GM19043 (cell line): ENCODE results near the gene SCMH1.

Experiments used
- ATAC-seq: cut with Tn5 transposase; IDR thresholded peaks from one replicate; pipeline ENCODE4 v1.9.1; 2021; ENCODE audit warnings: low read depth; ENCODE audit not compliant: unreplicated experiment

The SCMH1 gene

GRCh38 chr1:40982721-40983120 is 259.4 kb downstream of the SCMH1 start:
- no peak for ATAC-seq

- ATAC-seq = no peak
Measured at GRCh38 chr1:40981691-40982448, 260.2 kb downstream of the SCMH1 start.

DNA sequence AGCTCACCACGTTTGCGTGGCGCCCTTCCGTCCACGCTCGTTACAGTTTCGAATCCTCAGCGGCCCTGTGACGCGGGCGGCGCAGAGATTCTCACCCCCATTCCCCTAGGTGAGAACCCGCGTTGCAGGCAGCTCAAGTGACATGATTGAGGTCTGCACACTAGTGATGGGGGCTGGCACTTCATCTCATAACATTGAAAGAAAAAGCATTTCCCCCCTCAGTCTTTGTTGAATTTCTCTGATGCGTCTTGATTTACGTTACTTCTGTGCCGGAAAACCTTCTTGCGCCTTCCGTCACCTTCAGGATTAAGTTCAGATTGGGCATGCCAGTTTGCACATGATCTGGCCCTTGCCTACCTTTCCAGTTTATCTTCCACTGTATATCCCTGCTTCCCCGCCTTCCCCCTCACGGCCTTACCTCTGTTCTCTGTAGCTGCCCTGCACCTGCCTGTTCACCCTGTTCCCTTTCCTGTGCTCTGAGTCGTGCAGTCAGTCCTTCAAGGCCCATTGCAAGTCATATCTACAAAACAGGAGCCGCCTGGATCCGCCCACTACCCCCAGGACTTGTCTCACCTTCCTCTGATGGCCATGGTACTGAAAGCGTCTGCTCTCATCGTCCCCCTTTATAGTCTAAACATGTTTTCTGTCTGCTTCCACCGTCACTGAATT is 261.5 kb downstream of the SCMH1 start:
- ATAC-seq = peak; percentile 7

- peak; percentile 8 for ATAC-seq
Measured at GRCh38 chr1:40980068-40980452, 262.0 kb downstream of the SCMH1 start.

GRCh38 chr1:40979241-40980067 is 262.7 kb downstream of the SCMH1 start, which contains the start of gene CTPS1:
TSS of gene CTPS1 (plus strand) at chr1:40979696. CDS start at chr1:40983291, 3,595 bp downstream.
- ATAC-seq = peak; percentile 86

GRCh38 chr1:40978886-40979240 is 263.2 kb downstream of the SCMH1 start:
- ATAC-seq = no peak

DNA sequence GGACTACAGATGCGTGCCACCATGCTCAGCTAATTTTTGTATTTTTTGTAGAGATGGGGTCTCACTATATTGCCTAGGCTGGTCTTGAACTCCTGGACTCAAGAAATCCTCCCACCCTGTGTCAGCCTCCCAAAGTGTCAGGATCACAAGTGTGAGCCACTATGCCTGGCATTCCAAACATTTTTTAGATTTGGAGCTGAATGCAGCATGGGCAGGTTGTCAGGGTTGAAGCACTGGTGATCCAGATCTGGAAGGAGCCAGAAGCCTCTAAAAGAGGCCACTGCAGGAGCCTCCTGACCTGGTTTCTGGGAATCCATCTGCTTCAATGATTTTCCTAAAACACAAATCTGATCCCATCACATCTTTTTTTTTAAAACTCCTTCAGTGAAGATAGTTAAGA is 264.4 kb downstream of the SCMH1 start:
- no peak for ATAC-seq
